HEK293T (cell line): ENCODE measurements around the gene KRT79.

ENCODE experiments used
- FOXK2 ChIP-seq: fragments of 450-650 bp; IDR thresholded peaks from 2 replicates; pipeline ENCODE4 v1.6.1; 2016; ENCODE audit warnings: mild to moderate bottlenecking
- HDGF ChIP-seq: fragments of 450-650 bp; IDR thresholded peaks from 2 replicates; pipeline ENCODE4 v1.6.1; 2017; ENCODE audit warnings: antibody characterized with exemption, borderline replicate concordance
- SUZ12 ChIP-seq: fragments of 450-650 bp; IDR thresholded peaks from 2 replicates; pipeline ENCODE4 v1.6.1; 2016; ENCODE audit warnings: mild to moderate bottlenecking

- no peak for TF ChIP-seq FOXK2
- TF ChIP-seq HDGF, result no peak
- TF ChIP-seq SUZ12, result no peak
Measured at GRCh38 chr12:52857500-52857899, 23.4 kb upstream of the KRT79 start.
